ENCODE data around the gene EPHA2.

The EPHA2 gene

GRCh38 chr1:16149146-16149545, 6.7 kb downstream of the EPHA2 start:
- DNase-seq, result no peak

GRCh38 chr1:16148329-16149092, 7.4 kb downstream of the EPHA2 start:
- no peak for DNase-seq

GRCh38 chr1:16147156-16147926, 8.5 kb downstream of the EPHA2 start:
- DNase-seq, result no peak

- DNase-seq, result peak in 1 of 3 experiments; percentile 43
Observed at GRCh38 chr1:16146279-16147155, 9.4 kb downstream of the EPHA2 start.

- peak in 2 of 3 experiments; percentile 43 to 69 for DNase-seq
Observed at GRCh38 chr1:16145662-16146278, 10.1 kb downstream of the EPHA2 start.

GRCh38 chr1:16145030-16145661, 10.7 kb downstream of the EPHA2 start:
- peak in 2 of 3 experiments; percentile 65 to 83 for DNase-seq

GRCh38 chr1:16144325-16145029, 11.4 kb downstream of the EPHA2 start:
- peak in 2 of 3 experiments; percentile 26 to 36 for DNase-seq

- peak in 2 of 3 experiments; percentile 44 to 55 for DNase-seq
Observed at GRCh38 chr1:16143566-16144324, 12.1 kb downstream of the EPHA2 start.

GRCh38 chr1:16143005-16143565, 12.8 kb downstream of the EPHA2 start:
- no peak for DNase-seq

GRCh38 chr1:16142383-16142995, 13.4 kb downstream of the EPHA2 start:
- no peak for DNase-seq

- no peak for DNase-seq
Observed at GRCh38 chr1:16141573-16142336, 14.1 kb downstream of the EPHA2 start.

- no peak for DNase-seq
Observed at GRCh38 chr1:16140068-16140596, 15.7 kb downstream of the EPHA2 start.

GRCh38 chr1:16139473-16139962, 16.4 kb downstream of the EPHA2 start:
- no peak for DNase-seq

GRCh38 chr1:16138772-16139221, 17.1 kb downstream of the EPHA2 start:
- DNase-seq, result no peak

- DNase-seq, result no peak
Observed at GRCh38 chr1:16137890-16138467, 17.9 kb downstream of the EPHA2 start.

- no peak for DNase-seq
Observed at GRCh38 chr1:16135501-16135900, 20.4 kb downstream of the EPHA2 start.

- DNase-seq, result no peak
Observed at GRCh38 chr1:16134906-16135305, 21.0 kb downstream of the EPHA2 start.

Measured in NCI-H1417 (cell line).